HG02973 (cell line): Measurements from ENCODE around the gene C6orf47.

ENCODE experiments used
- ATAC-seq: cut with Tn5 transposase; IDR thresholded peaks from one replicate; pipeline ENCODE4 v1.9.1; 2021; ENCODE audit warnings: moderate library complexity; ENCODE audit not compliant: unreplicated experiment

The C6orf47 gene

DNA sequence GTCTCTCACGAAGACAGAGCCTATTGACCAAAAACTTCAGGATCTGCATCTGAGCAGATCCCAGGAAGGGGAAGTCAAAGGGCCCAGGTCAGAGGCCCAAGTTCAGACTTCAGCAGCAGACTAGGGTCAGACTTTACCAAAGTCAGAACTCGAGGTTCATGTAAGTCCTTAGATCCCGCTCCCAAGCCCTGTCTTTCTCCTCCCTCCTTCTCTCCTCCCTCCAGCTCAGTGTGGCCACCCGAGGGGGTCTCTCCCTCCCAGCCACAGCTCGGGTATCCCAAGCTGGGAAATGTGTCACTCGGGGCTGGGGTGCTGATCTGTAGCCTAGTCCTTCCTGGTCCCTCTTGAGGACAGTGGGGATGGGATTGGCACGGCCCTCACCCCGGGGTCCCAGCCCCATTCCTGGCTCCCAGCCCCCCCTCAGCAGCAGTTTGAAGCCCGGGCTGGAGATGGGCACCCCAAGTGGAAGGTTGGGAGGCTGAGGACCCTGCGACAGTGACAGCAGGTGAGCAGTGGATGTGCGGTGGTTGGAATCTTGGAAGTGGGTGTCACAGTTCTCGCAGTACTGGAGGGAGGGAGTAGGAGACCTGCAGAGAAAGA, 1.6 kb upstream of the C6orf47 start:
- ATAC-seq: no peak

DNA sequence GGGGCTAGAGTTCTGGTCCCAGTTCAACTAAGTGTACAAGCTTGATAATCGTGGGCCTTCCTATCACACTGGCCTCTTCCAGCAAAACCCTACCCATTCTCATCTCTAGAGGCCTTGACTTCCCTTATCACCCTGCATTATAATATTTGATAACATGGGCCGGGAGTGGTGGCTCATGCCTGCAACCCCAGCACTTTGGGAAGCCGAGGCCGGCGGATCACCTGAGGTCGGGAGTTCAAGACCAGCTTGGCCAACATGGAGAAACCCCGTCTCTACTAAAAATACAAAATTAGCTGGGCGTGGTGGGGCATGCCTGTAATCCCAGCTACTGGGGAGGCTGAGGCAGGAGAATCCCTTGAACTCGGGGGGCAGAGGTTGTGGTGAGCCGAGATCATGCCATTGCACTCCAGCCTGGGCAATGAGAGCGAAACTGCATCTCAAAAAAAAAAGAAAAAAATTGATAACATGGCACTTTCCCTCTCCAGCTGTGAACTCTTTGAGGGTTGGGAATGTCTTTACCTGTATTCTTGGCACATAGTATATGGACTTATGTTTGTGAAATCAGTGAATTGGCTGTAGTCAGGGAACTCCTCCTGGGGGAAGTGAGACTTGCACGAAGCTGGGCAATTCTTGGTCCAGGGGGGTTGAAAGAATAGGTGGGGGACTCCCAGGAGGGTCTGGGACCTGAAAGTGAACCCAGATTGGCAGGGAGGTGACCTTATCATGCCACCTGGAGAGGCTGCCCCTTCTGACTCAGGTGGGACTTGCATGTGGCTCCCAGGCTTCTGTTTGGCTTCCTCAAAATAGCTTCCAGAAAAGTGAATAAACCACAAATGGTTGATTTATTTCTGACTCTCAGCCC, 915 bp upstream of the C6orf47 start:
- ATAC-seq: no peak

DNA sequence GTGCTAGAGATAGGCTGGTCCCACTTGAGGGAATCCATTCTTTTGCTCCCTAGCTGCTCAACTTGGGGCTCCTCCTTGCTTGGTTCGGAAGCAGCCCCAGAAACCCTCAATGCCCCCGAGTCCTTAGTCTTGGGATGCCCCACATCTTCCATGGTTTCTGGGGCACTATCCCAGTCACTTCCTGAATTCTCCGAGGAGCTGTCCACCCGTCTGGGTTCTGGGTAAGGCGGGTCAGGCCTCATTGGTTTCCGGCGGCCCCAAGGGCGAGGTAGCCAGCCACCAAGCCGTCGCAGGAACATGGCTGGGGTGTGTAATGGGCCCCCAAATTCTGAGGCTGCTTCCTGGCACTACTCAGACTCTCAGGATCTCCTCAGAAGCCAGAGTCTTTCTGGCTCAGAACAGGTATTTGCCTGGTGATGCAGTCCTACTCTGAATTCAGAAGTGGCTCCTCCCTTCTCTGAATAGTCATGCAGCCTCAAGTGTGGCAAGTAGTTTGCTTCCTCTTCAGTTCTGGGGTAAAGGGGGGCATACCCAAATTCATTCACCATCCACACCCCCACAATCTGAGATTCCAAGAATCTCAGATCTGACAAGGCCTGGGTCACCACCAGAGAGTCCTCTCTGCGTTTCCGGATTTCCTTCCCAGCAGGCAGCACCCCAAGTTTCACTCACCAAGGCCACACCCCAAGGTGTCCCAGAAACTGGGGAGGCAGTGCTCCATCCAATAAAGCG, 763 bp downstream of the C6orf47 start:
- ATAC-seq: no peak

DNA sequence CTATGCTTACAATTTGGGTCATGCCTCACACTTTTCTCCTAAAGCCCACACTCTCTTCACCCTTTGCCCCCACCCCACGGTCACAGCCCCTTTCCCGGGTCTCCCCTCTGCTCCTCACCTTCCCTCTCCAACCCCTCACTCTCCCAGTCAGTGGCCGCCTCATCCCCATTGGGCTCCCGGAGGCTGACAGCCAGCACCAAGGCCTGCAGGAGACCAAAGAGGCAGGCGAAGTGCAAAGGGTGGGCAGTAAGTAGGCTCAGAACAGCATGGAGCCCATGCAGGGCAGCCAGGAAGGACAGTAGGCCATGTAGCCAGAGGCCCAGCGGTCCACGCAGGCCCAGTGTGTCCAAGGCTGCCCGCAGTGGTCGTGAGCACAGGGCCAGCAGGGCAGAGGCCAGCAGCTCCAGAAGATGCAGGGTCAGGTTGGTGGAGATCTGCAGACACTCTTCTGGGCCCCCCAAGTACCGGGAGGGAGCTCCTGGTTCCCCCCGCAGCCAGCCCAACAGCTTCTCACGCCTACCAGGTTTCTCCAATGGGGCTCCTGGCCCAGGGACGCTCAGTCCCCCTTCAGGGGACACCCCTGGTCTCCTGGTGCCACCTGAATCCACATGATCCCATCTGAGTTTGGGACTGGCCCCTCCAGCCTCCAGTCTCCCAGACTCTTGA, 1.5 kb downstream of the C6orf47 start:
- no peak for ATAC-seq

DNA sequence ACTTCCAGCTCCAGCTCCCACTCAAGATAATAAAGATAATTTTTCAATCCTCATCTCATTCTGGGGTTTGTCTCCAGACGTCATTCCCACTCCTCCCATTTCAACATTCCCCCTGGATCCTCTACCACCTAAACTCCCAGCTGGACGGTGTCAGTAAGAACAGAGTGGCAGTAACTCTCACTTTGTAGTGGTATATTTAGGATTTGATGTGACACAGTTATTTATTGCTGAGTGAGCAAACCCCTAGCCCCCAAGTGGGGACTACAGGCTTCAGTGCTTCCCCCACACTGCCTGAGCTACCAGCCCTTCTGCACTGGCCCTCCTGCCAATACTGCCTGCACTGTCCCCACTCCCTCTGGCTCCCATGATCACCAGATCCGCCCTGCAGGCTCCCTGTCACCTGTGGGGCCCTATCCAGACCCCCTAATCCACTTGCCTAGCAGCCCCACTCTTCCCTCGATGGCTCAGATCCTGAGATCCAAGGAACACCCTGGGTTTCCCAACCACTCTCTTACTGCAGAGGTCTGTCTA, 2.4 kb downstream of the C6orf47 start:
- no peak for ATAC-seq

DNA sequence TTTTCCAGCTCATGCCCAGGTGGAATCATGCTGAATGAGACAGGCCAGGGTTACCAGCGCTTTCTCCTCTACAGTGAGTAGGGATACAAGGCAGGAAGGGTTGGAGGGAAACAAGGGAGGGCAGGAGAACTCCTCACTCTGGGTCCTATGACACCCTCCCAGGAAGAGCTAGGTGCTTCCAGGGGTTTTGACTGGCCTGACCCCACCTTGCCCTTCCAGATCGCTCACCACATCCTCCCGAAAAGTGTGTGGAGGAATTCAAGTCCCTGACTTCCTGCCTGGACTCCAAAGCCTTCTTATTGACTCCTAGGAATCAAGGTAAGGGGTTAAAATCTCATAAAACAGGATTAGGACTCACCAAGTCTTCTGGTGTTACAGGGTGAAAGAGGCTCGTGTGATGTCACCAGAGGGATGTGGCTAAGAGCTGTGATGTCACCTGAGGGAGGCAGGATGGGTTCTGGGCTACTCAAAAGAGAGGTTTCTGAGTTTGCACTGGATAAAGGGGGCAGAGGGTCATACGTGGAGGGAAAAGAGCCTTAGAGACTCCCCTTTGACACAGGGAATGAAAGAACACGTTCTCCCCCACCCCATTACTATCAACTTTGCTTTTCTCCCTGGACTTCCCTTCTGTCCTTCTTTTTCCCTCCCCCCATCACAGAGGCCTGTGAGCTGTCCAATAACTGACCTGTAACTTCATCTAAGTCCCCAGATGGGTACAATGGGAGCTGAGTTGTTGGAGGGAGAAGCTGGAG, 3.0 kb downstream of the C6orf47 start:
- no peak for ATAC-seq

DNA sequence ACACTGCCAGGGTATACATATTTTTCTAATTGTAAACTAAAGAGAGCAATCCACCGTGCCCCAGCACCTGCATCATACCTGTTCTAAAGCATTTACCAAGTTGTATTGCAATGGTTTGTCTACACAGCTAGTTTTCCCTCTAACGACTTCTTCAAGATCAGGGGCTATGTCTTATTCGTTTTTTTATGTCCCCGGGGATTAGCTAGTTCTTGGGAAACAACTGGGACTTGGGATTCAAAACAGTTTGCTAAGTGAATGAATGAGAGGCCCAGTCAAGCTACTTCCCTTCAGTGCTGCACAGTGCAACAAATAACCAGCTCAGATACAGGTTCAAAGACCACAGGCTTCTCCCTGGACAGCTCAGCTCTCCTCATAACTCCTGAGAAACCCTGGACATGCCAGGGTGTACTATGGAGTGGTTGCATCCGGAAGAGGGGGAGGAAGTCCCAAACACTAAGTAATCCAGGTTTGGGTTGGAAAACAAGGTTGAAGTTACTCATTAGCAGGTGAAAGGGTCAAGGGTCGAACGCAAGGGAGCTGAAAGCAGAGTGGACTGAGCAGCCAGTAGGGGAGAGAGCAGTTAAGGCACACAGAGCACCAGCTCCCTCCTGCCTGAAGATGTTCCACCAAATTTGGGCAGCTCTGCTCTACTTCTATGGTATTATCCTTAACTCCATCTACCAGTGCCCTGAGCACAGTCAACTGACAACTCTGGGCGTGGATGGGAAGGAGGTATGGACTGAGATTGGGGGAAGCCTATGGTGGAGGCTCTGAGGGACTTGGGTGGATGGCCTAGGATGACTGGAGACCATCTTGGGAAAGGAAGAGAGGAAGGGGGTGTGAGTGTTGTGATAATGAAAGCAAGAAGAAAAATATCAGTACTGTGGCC, 5.0 kb downstream of the C6orf47 start, which contains the start of gene APOM:
TSS of gene APOM (plus strand) at position 546 of the 889 bp plus-strand sequence. CDS start at position 619, 73 bp downstream.
- ATAC-seq: no peak

DNA sequence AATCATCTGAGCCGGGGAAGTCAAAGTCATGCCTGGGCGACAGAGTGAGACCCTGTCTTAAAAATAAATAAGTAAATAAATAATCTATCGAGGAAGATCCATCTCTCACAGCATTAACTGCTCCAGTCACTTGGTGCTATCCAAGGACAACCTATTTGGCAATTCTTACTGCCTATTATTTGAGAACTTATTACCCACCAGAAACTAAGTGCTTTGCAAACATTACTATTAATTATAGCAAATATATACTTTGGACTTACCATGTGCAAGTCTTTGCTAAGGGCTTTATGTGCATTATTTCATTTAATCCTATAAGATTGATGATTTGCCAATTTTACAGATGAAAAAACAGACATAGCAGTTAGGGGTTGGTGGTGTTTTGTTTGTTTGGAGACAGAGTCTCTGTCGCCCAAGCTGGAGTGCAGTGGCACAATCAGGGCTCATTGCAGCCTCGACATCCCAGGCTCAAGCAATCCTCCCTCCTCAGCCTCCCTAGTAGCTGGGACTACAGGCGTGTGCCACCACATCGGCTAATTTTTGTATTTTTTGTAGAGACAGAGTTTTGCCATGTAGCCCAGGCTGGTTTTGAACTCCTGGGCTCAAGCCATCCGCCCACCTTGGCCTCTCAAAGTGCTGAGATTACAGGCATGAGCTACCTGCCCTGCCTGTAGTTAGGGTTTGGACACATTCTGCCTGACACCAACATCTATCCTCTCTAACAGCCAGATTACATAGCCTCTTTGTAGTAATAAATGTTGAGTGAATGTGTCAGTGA, 5.8 kb downstream of the C6orf47 start:
- no peak for ATAC-seq

DNA sequence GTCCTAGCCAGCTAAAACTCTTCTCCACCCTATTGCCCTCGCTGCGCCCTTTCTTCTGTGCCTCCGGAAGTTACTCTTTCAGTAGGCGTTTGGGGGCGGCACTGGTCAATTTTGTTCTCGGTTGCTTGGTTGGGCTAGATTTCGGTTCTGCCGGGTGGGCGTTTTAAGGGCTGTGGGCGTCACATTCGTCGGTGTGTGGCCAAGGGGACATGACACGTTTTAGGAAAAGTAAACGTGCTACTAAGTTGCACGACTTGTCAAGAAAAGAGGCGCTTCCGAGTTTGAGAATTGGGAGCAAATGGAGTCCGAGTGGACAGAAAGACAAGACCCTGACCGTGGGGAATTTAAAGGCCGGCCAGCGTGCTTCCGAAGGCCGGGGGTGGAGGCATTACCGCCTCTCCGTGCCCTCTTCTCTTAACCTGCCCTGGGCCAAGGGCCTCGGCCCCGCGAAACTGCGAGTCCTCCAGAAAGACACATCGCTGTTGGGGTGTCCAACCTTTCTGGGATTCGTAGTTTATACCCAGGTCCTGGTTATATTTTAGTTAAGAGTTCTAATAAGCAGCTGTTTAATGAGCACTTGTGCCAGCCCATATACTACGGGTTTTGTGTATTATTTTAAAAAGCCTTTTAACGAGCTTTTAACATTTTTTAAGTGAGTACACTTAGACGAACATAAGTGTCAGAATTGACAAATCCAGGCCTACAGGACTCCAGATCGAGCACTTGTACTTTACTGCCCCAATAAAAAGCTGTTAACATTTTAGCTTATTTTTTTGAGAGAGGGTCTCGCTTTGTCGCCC, 7.5 kb downstream of the C6orf47 start:
- peak; percentile 44 for ATAC-seq

DNA sequence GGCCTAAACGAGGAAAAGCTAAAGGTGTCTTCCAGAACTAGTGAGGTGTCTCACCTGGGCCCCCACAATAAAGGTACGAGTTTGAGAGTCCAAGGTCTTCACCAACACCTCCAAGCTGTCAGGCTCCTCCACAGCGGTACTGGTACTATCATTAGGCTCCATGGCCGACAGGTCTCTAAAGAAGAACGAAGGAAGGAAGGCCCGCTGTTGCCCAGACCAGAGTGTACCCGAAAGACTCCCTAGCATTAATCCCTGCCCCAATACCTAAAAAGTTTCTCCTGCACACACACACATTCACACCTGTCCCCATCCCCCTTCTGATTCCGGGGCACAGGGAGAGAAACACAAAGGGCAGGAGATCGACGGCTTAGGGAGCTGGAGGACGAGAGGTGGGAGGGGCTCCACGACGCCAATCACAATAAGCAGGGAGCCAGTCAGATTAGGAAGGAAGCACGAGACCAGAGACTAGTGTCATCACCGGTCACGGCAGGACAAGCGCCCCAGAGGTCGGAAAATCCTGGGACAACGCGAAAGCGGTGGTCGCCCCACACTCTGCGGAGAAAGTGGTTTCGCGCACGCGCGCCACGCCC, 8.9 kb downstream of the C6orf47 start:
- ATAC-seq: peak; percentile 27

DNA sequence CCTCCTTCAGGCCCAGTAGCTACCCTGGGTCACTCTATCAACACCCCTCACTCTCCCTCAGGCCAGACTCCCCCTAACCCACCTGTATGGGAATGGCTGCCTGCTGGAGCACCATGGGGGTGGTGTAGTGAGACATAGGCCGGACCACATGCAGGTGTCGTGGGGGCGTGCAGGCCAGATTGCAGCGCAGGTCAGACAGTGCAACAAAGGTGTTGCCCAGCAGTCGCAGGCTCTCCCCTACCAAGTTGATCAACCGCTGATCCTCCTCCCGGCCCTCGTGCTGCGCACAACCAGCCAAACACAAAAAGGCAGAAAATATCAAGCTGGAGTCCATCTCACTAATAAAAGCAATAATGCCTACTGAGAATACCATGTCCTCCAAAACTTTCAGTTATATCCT, 15.3 kb downstream of the C6orf47 start:
- no peak for ATAC-seq

DNA sequence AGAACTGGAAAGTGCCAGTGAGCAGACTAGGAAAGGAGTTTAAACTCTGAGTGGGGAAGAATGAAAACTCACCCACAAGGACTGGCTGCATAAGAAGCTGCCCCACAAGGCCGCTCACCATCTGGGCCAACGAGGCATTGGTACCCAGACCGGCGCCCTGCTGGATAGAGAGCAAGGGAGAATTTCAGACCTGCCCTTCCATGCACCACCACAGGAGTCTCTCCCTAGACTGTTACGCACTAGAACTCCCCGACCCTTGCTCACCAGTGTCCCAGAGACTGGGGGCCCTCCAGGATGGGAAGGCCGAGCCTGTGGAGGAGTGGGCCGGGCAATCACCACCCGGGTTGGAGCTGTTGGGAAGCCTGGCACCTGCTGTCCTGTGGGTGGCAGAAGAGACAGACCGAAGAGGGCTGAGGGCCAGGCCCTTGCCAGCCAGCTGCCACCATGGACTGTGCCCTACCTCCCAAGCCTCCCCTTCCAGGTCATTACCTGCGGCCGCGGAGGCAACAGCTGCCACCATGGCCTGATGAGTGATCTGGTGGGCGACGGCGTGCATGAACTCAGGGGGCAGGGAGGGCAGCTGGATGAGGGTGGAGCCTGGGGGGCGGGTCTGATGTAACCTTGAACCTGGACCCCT, 16.6 kb downstream of the C6orf47 start:
- ATAC-seq: no peak

DNA sequence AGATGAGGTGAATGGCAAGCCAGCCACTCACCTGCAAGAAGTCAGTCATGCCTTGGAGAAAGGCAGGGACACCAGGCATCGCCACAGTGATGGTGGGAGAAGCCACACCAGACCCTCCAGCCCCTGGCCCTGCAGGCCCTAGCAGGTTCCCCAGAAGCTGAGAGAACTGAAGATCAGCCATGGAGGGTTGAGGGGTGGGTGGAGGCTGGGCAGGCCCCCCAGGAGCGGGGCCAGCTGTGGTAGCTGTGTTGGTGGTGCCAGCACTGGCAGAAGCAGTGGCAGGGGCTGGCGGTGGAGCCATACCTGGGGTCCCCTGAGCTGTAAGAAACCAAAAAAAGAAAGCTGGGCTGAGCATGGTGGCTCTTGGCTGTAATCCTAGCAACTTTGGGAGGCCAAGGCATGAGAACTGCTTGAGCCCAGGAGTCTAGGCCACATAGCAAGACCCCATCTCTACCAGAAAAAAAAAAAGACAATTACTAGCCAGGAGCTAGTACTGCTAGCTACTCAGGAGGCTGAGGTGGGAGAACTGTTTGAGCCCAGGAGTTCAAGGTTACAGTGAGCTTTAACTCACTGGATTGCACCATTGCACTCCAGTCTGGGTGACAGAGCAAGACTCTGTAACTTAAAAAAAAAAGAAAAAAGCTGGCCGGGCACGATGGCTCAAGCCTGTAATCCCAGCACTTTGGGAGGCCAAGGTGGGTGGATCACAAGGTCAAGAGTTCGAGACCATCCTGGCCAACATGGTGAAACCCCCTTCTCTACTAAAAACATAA, 17.6 kb downstream of the C6orf47 start:
- no peak for ATAC-seq

DNA sequence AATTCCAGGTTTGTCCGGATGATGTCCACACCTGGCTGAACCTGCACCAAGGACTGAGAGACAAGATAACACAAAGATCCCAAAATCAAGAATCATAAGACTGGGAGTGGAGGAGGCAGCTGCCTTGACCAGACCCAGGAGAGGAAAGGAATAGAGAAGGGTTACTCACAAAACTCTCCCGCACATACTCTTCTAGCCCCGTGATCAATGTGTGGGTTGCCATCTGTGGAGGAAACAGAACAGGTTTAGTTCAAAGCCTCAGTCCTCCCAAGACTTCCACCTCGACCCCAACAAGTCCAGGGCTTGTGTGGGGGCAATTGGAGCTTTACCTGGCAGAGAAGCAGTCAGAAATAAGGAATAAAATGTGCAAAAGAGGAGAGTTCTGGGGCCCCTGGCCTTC, 19.2 kb downstream of the C6orf47 start:
- ATAC-seq: no peak

DNA sequence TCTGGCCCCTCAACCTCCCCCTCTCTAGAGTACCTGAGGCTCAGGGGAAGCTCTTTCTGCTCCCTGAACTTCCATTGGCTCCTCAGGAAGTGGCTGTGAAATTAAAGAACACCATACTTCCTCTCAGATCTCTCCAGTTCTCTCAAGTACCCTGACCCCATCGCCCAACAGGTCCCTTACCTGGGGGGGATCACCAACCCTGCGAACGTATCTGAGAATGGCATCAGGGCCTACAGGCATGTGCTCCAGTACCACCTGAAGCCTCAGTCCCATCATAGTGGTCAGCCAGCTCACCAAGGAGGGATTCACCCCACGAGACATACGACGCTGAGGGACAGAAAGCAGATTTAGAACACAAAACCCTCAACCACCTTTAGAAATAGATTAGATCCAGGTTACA, 20.0 kb downstream of the C6orf47 start:
- no peak for ATAC-seq

DNA sequence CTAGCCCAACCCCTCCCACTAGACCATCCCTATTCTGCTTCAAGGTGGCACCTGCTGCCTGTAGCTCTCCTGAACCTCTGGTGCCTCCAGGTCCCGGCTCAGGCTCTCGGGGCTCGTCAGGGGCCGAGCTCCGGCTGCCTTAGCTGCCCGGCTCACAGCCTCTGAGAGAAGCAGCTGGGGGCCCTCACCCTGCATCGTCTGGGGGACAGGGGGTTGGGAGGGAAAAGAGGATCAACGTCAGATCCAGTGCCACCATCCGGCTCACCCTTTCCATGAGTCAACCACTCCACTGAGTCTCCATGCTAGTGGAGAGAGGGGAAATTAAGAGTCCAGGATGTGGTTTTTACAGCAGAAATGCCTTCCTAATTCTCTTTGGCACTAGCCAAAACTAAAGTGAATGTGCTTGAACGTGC, 21.1 kb downstream of the C6orf47 start:
- no peak for ATAC-seq
